IMR-90 (cell line): ENCODE data around the gene CTDSPL. TPM values are rescaled to one million over a fixed set of nuclear protein-coding genes. Genes with fewer than 3 reads are reported as not detected.

Source experiments
- ATAC-seq: fragments of 200-7000 bp; cut with Tn5 transposase; 2 replicates; pipeline ENCODE4 v1.9.1; 2020; ENCODE audit warnings: low read depth, mild to moderate bottlenecking, moderate library complexity
- BruUV-seq: library from RNA; stranded (reverse); fragments of 400-500 nt; replicated peaks from 2 replicates; lab custom pipeline; 2021; lab: Mats Ljungman, UMichigan
- CTCF ChIA-PET: fragments of 300-600 bp; formaldehyde crosslinking; extraction: SDS; loops from one replicate; lab custom pipeline; 2021; ENCODE audit warnings: antibody characterized with exemption; lab: Yijun Ruan, JAX
- POLR2A ChIA-PET: fragments of 300-600 bp; sonication (Branson Sonifier 250); formaldehyde crosslinking; loops from one replicate; lab custom pipeline; 2022; ENCODE audit warnings: antibody characterized with exemption; ENCODE audit not compliant: unreplicated experiment; lab: Charles Lee
- DNase-seq: peaks from one replicate; pipeline ENCODE4 v3.0.0; 2013
- H2AFZ ChIP-seq: replicated peaks from 2 replicates; pipeline ENCODE3; 2013; ENCODE audit warnings: low read length, mild to moderate bottlenecking; ENCODE audit not compliant: poor library complexity
- H2AK5ac ChIP-seq: 2 replicates; pipeline ENCODE4 v1.6.1; 2013; ENCODE audit warnings: low read depth, low read length, inconsistent platforms
- H2AK9ac ChIP-seq: replicated peaks from 2 replicates; pipeline ENCODE3; 2013; ENCODE audit warnings: mild to moderate bottlenecking, low read depth, low read length, moderate library complexity; ENCODE audit not compliant: poor library complexity
- H2BK120ac ChIP-seq: 2 replicates; pipeline ENCODE4 v1.6.1; 2013; ENCODE audit warnings: low read depth, low read length, inconsistent platforms
- H2BK15ac ChIP-seq: 3 replicates; pipeline ENCODE4 v1.6.1; 2013; ENCODE audit warnings: low read depth, low read length, inconsistent platforms
- H2BK20ac ChIP-seq: 2 replicates; pipeline ENCODE4 v1.6.1; 2013; ENCODE audit warnings: low read depth, mild to moderate bottlenecking, inconsistent platforms, low read length, moderate library complexity
- H2BK5ac ChIP-seq: 2 replicates; pipeline ENCODE4 v1.6.1; 2013; ENCODE audit warnings: mild to moderate bottlenecking, low read depth, low read length, inconsistent platforms; ENCODE audit not compliant: poor library complexity, severe bottlenecking
- H3K14ac ChIP-seq: replicated peaks from 2 replicates; pipeline ENCODE4 v1.6.1; 2013; ENCODE audit warnings: low read depth, low read length, inconsistent platforms
- H3K18ac ChIP-seq: 2 replicates; pipeline ENCODE4 v1.6.1; 2013; ENCODE audit warnings: low read depth, low read length, control low read depth
- H3K23ac ChIP-seq: 2 replicates; pipeline ENCODE4 v1.6.1; 2013; ENCODE audit warnings: low read depth, low read length, inconsistent platforms
- H3K27ac ChIP-seq: 2 replicates; pipeline ENCODE4 v1.5.1; 2013; ENCODE audit warnings: mild to moderate bottlenecking, control low read depth, low read length; ENCODE audit not compliant: insufficient read depth
- H3K27me3 ChIP-seq: 2 replicates; pipeline ENCODE4 v1.6.1; 2013; ENCODE audit warnings: low read length; ENCODE audit not compliant: control insufficient read depth, insufficient read depth
- H3K36me3 ChIP-seq: 2 replicates; pipeline ENCODE4 v1.6.1; 2013; ENCODE audit warnings: low read length, mixed read lengths; ENCODE audit not compliant: control insufficient read depth, insufficient read depth
- H3K4ac ChIP-seq: 2 replicates; pipeline ENCODE4 v1.6.1; 2013; ENCODE audit warnings: low read depth, low read length, inconsistent platforms
- H3K4me1 ChIP-seq: 2 replicates; pipeline ENCODE4 v1.6.1; 2013; ENCODE audit warnings: low read length, mixed read lengths; ENCODE audit not compliant: control insufficient read depth, insufficient read depth
- H3K4me2 ChIP-seq: 2 replicates; pipeline ENCODE4 v1.6.1; 2013; ENCODE audit warnings: low read depth, mild to moderate bottlenecking, control low read depth, low read length, moderate library complexity
- H3K4me3 ChIP-seq: 2 replicates; pipeline ENCODE4 v1.5.1; 2013; ENCODE audit warnings: low read depth, mild to moderate bottlenecking, control low read depth, low read length, moderate library complexity; ENCODE audit not compliant: insufficient read depth
- H3K56ac ChIP-seq: 2 replicates; pipeline ENCODE4 v1.6.1; 2013; ENCODE audit warnings: low read length, inconsistent platforms; ENCODE audit not compliant: insufficient read depth; ENCODE audit errors: extremely low read depth
- H3K79me1 ChIP-seq, 2 experiments: 2 replicates each; pipeline ENCODE4 v1.6.1; 2013; ENCODE audit warnings: low read length in 2 of 2, inconsistent platforms in 1 of 2, low read depth in 1 of 2
- H3K9ac ChIP-seq: 2 replicates; pipeline ENCODE4 v1.6.1; 2013; ENCODE audit warnings: low read depth, low read length, control low read depth
- H3K9me1 ChIP-seq: 2 replicates; pipeline ENCODE4 v1.6.1; 2013; ENCODE audit warnings: low read length, inconsistent platforms; ENCODE audit not compliant: insufficient read depth
- H3K9me3 ChIP-seq: 2 replicates; pipeline ENCODE4 v1.6.1; 2013; ENCODE audit warnings: low read length; ENCODE audit not compliant: control insufficient read depth, insufficient read depth
- H4K20me1 ChIP-seq: 2 replicates; pipeline ENCODE4 v1.6.1; 2013; ENCODE audit warnings: low read length, inconsistent platforms; ENCODE audit not compliant: insufficient read depth
- H4K5ac ChIP-seq: 2 replicates; pipeline ENCODE4 v1.6.1; 2013; ENCODE audit warnings: mild to moderate bottlenecking, low read depth, low read length, control low read depth
- H4K8ac ChIP-seq, 2 experiments: 2 replicates each; pipeline ENCODE4 v1.6.1; 2013; ENCODE audit warnings: low read depth in 2 of 2, low read length in 2 of 2, control low read depth in 1 of 2, inconsistent platforms in 1 of 2
- H4K91ac ChIP-seq: 2 replicates; pipeline ENCODE4 v1.6.1; 2013; ENCODE audit warnings: low read depth, low read length, inconsistent platforms; ENCODE audit not compliant: insufficient read depth
- CEBPB ChIP-seq: IDR thresholded peaks from 2 replicates; pipeline ENCODE4 v1.6.1; 2012; ENCODE audit warnings: low read depth, low read length, improper control_type of control experiment
- CHD1 ChIP-seq: IDR thresholded peaks from 2 replicates; pipeline ENCODE4 v1.6.1; 2012; ENCODE audit warnings: low read depth, low read length, improper control_type of control experiment
- CTCF ChIP-seq: conservative IDR thresholded peaks from 2 replicates; pipeline ENCODE4 v1.5.1; 2012; ENCODE audit warnings: mild to moderate bottlenecking, low read depth, low read length, improper control_type of control experiment
- FOS ChIP-seq: fragments of 150-350 bp; IDR thresholded peaks from 2 replicates; pipeline ENCODE4 v1.6.1; 2016; ENCODE audit warnings: low read depth, low read length
- MAZ ChIP-seq: IDR thresholded peaks from 2 replicates; pipeline ENCODE4 v1.6.1; 2012; ENCODE audit warnings: low read depth, mild to moderate bottlenecking, low read length, improper control_type of control experiment, moderate library complexity, borderline replicate concordance
- MXI1 ChIP-seq: IDR thresholded peaks from 2 replicates; pipeline ENCODE4 v1.6.1; 2012; ENCODE audit warnings: low read depth, mild to moderate bottlenecking, low read length, moderate library complexity, borderline replicate concordance
- NFE2L2 ChIP-seq: fragments of 150-350 bp; IDR thresholded peaks from 2 replicates; pipeline ENCODE4 v1.6.1; 2016; ENCODE audit warnings: low read depth, mild to moderate bottlenecking, low read length
- POLR2A ChIP-seq: IDR thresholded peaks from 2 replicates; pipeline ENCODE4 v1.6.1; 2012; ENCODE audit warnings: mild to moderate bottlenecking, low read depth, low read length
- RAD21 ChIP-seq: IDR thresholded peaks from 2 replicates; pipeline ENCODE4 v1.6.1; 2012; ENCODE audit warnings: low read length, improper control_type of control experiment
- RCOR1 ChIP-seq: IDR thresholded peaks from 2 replicates; pipeline ENCODE4 v1.6.1; 2012; ENCODE audit warnings: mild to moderate bottlenecking, low read length, improper control_type of control experiment; ENCODE audit not compliant: insufficient replicate concordance
- RFX5 ChIP-seq: IDR thresholded peaks from 2 replicates; pipeline ENCODE4 v1.8.0; 2012; ENCODE audit warnings: low read depth, mild to moderate bottlenecking, low read length, moderate library complexity
- SMC3 ChIP-seq: fragments of 150-350 bp; IDR thresholded peaks from 2 replicates; pipeline ENCODE4 v1.6.1; 2016; ENCODE audit warnings: low read depth, mild to moderate bottlenecking, antibody characterized with exemption, low read length, moderate library complexity
- USF2 ChIP-seq: fragments of 150-350 bp; IDR thresholded peaks from 2 replicates; pipeline ENCODE4 v1.6.1; 2017; ENCODE audit warnings: mild to moderate bottlenecking, antibody characterized with exemption, low read length, low read depth
- WGBS, 2 experiments: methylation state at CpG; one replicate each; pipeline versions ENCODE4 v1.1.5 to v1.1.7; 2013; ENCODE audit warnings: missing lambda C conversion rate in 2 of 2; ENCODE audit not compliant: insufficient read length in 1 of 2; ENCODE audit errors: extremely low coverage in 2 of 2; 5-methylcytosine and 5-hydroxymethylcytosine counted together
- dilution Hi-C: fragments of 300-500 bp; cut with HindIII; formaldehyde crosslinking; loops from one replicate; pipeline ENCODE4 v1.14.3; 2018; ENCODE audit warnings: low sequenced_read_pairs; ENCODE audit not compliant: unreplicated experiment
- in situ Hi-C: fragments of 300-500 bp; cut with MboI; formaldehyde crosslinking; loops from 3 replicates; pipeline ENCODE4 v1.14.3; 2019; ENCODE audit warnings: low sequenced_read_pairs, inconsistent platforms, mixed read lengths
- intact Hi-C: fragments of 100-400 bp; cut with micrococcal nuclease; formaldehyde crosslinking; loops from 2 replicates; pipeline ENCODE4 v1.10.0; 2022
- polyA plus RNA-seq, 3 experiments: library from polyadenylated mRNA; depleted of rRNA; stranded (reverse); fragments of >200 nt; gene quantifications; 2 replicates each; pipeline ENCODE4 v1.2.3, GENCODE V29; 2012; ENCODE audit warnings: low replicate concordance in 1 of 3
- total RNA-seq: library from RNA; depleted of rRNA; stranded (reverse); fragments of >200 nt; gene quantifications from 2 replicates; pipeline ENCODE4 v1.2.3, GENCODE V29; 2012

Gene CTDSPL
- total and polyA plus RNA-seq, 2 of the 4 experiments (the other 2 are of a cell fraction): 24.5 to 29.0 TPM

GRCh38 chr3:37992271-37993066 is 130.8 kb downstream of the CTDSPL start:
- in situ Hi-C loops (no loop called here), intact Hi-C loops (no loop called here), dilution Hi-C loops (no loop called here)
- ChIA-PET CTCF (interaction anchor here (1.1 kb wide), 1 partner anchor 137 kb away, joined by 3 read pairs; no protein-coding TSS in a partner anchor), POLR2A (no interaction called here)
- Histone ChIP-seq H2AK9ac (no peak overlapping the region), H2BK20ac (no peak overlapping the region), H2AK5ac (no peak overlapping the region), H4K5ac (no peak overlapping the region), H3K79me1 (peaks cover 0 to 17% of the 10 kb centered on the region in 2 experiments; a peak in 1 of 4 replicates), H4K8ac (no peak overlapping the region), H3K9me3 (no peaks in the 10 kb centered on the region), H3K27me3 (no peaks in the 10 kb centered on the region; the same call in 1 of the 2 replicates), H3K14ac (no peak overlapping the region), H2BK15ac (no peak overlapping the region), H3K23ac (no peak overlapping the region), H4K91ac (no peak overlapping the region), H3K9me1 (peaks cover 8% of the 10 kb centered on the region), H3K4ac (no peak overlapping the region; the same call in 1 of the 2 replicates), H3K4me1 (peaks cover 2% of the 10 kb centered on the region), H3K4me2 (no peak overlapping the region), H2AFZ (peak overlapping the region; percentile 54), H3K56ac (no peak overlapping the region), H3K18ac (no peak overlapping the region), H4K20me1 (no peaks in the 10 kb centered on the region), H3K4me3 (no peak overlapping the region), H3K27ac (no peak overlapping the region), H3K36me3 (peaks cover 3% of the 10 kb centered on the region; the same call in 1 of the 2 replicates), H2BK5ac (no peak overlapping the region), H3K9ac (no peak overlapping the region), H2BK120ac (no peak overlapping the region)
- no peak for ATAC-seq
- DNase-seq: no peak
- WGBS, 2 experiments: 53% methylated on average over 2 of the region's 9 CpGs; no CpG with 5 or more reads in 1 of the 2 experiments
- BruUV-seq: no TSS peak
- TF ChIP-seq SMC3 (no peak), MAZ (no peak), CEBPB (no peak), RAD21 (no peak), MXI1 (no peak), RCOR1 (no peak), POLR2A (no peak), NFE2L2 (no peak), CHD1 (no peak), CTCF (no peak), RFX5 (no peak), USF2 (no peak), FOS (no peak)
